HCT116 (cell line): ENCODE results near the gene IRX2. TPM values are rescaled to one million over a fixed set of nuclear protein-coding genes. Genes with fewer than 3 reads are reported as not detected.

Experiments used
- ATAC-seq: fragments of 200-7000 bp; cut with Tn5 transposase; 2 replicates; pipeline ENCODE4 v1.9.1; 2020; ENCODE audit warnings: mild to moderate bottlenecking, moderate library complexity
- BruUV-seq: library from RNA; stranded (reverse); fragments of 400-500 nt; replicated peaks from 2 replicates; lab custom pipeline; 2021; lab: Mats Ljungman, UMichigan
- CTCF ChIA-PET: fragments of 300-600 bp; sonication (Branson Sonifier 250); formaldehyde crosslinking; loops from one replicate; lab custom pipeline; 2021; ENCODE audit warnings: antibody characterized with exemption; lab: Charles Lee
- POLR2A ChIA-PET: fragments of 300-600, 350-600 bp; sonication (Branson Sonifier 250); formaldehyde crosslinking; loops from one replicate; lab custom pipeline; 2021; ENCODE audit warnings: antibody characterized with exemption; lab: Charles Lee
- RAD21 ChIA-PET, 2 experiments: fragments of 300-600 bp; sonication (Branson Sonifier 250); formaldehyde crosslinking; loops; one replicate each; lab custom pipeline; 2023; ENCODE audit warnings: low total read pairs in 2 of 2; ENCODE audit not compliant: uncharacterized antibody in 2 of 2, unreplicated experiment in 2 of 2, low non-redundant PET in 1 of 2; lab: Charles Lee
- DNase-seq: peaks from one replicate; pipeline ENCODE4 v3.0.0-alpha.2; 2010; ENCODE audit warnings: low read depth, low spot score
- H2AFZ ChIP-seq: fragments of 200-600 bp; shearing (Covaris generic), sonication (generic); 2 replicates; pipeline ENCODE4 v1.6.1; 2017; ENCODE audit warnings: low read depth, mixed run types, mixed read lengths, antibody characterized with exemption, low read length; ENCODE audit not compliant: poor library complexity, severe bottlenecking
- H3K27ac ChIP-seq: 2 replicates; pipeline ENCODE4 v1.5.1; 2012; ENCODE audit warnings: low read depth, low read length
- H3K27me3 ChIP-seq: fragments of 200-600 bp; sonication (generic); 2 replicates; pipeline ENCODE4 v1.6.1; 2016; ENCODE audit warnings: mixed run types, low read length, mixed read lengths; ENCODE audit not compliant: insufficient read depth
- H3K36me3 ChIP-seq, 2 experiments: fragments of 200-500 bp in 1 of 2; fragments of 200-600 bp in 1 of 2; sonication (Bioruptor generic) in 1 of 2; sonication (generic) in 1 of 2; 2 replicates each; pipeline versions ENCODE4 v1.5.1 to v1.6.1; 2014 to 2016; ENCODE audit warnings: low read length in 2 of 2, inconsistent platforms in 1 of 2, mixed read lengths in 1 of 2, mixed run types in 1 of 2; ENCODE audit not compliant: insufficient read depth in 2 of 2, control insufficient read depth in 1 of 2
- H3K4me1 ChIP-seq, 2 experiments: fragments of 200-600 bp in 1 of 2; sonication (generic) in 1 of 2; 2 replicates each; pipeline versions ENCODE4 v1.5.1 to v1.6.1; 2012 to 2017; ENCODE audit warnings: low read length in 2 of 2, inconsistent platforms in 1 of 2, mild to moderate bottlenecking in 1 of 2, mixed read lengths in 1 of 2, mixed run types in 1 of 2, moderate library complexity in 1 of 2; ENCODE audit not compliant: insufficient read depth in 2 of 2, control insufficient read depth in 1 of 2
- H3K4me2 ChIP-seq: fragments of 200-600 bp; sonication (generic); 2 replicates; pipeline ENCODE4 v1.6.1; 2017; ENCODE audit warnings: mixed run types, low read length, mixed read lengths
- H3K4me3 ChIP-seq, 2 experiments: fragments of 200-600 bp in 1 of 2; sonication (generic) in 1 of 2; replicated peaks in 1 of 2; 2 replicates each; pipeline ENCODE4 v1.5.1; 2011 to 2016; ENCODE audit warnings: low read length in 2 of 2, control low read depth in 1 of 2, low read depth in 1 of 2, mild to moderate bottlenecking in 1 of 2, mixed read lengths in 1 of 2, mixed run types in 1 of 2
- H3K79me2 ChIP-seq: fragments of 200-600 bp; sonication (generic); 2 replicates; pipeline ENCODE4 v1.6.1; 2017; ENCODE audit warnings: mild to moderate bottlenecking, mixed run types, low read length, moderate library complexity, mixed read lengths; ENCODE audit not compliant: insufficient read depth
- H3K9ac ChIP-seq: fragments of 200-600 bp; sonication (generic); 2 replicates; pipeline ENCODE4 v1.6.1; 2016; ENCODE audit warnings: low read length, mixed read lengths
- H3K9me2 ChIP-seq: fragments of 200-600 bp; sonication (generic), shearing (Covaris generic); 2 replicates; pipeline ENCODE4 v1.6.1; 2017; ENCODE audit warnings: mixed run types, mild to moderate bottlenecking, moderate library complexity; ENCODE audit not compliant: insufficient read depth
- H3K9me3 ChIP-seq, 2 experiments: fragments of 200-500 bp in 1 of 2; fragments of 200-600 bp in 1 of 2; sonication (Bioruptor generic) in 1 of 2; sonication (generic) in 1 of 2; 2 replicates each; pipeline ENCODE4 v1.6.1; 2014 to 2017; ENCODE audit warnings: low read length in 2 of 2, mixed read lengths in 2 of 2, inconsistent platforms in 1 of 2, low read depth in 1 of 2, mild to moderate bottlenecking in 1 of 2, mixed run types in 1 of 2, moderate library complexity in 1 of 2; ENCODE audit not compliant: control insufficient read depth in 1 of 2, insufficient read depth in 1 of 2
- H4K20me1 ChIP-seq: fragments of 200-600 bp; sonication (generic), shearing (Covaris generic); 2 replicates; pipeline ENCODE4 v1.6.1; 2017; ENCODE audit warnings: mixed run types, mild to moderate bottlenecking, moderate library complexity; ENCODE audit not compliant: insufficient read depth
- CBX3 ChIP-seq: IDR thresholded peaks from 2 replicates; pipeline ENCODE4 v1.6.1; 2012; ENCODE audit warnings: low read depth
- CTCF ChIP-seq, 3 experiments: fragments of 200-600 bp in 1 of 3; sonication (generic) in 1 of 3; IDR thresholded peaks in 2 of 3; conservative IDR thresholded peaks in 1 of 3; 2 replicates each; pipeline ENCODE4 v1.5.1; 2012 to 2017; ENCODE audit warnings: low read depth in 2 of 3, low read length in 2 of 3, antibody characterized with exemption in 1 of 3, borderline replicate concordance in 1 of 3, control low read depth in 1 of 3, mild to moderate bottlenecking in 1 of 3, mixed read lengths in 1 of 3, mixed run types in 1 of 3, moderate library complexity in 1 of 3; ENCODE audit not compliant: insufficient read depth in 1 of 3
- EZH2 ChIP-seq: fragments of 200-600 bp; sonication (generic); IDR thresholded peaks from 2 replicates; pipeline ENCODE4 v1.6.1; 2017; ENCODE audit warnings: antibody characterized with exemption, mixed run types
- POLR2A ChIP-seq: IDR thresholded peaks from 2 replicates; pipeline ENCODE4 v1.7.0; 2011; ENCODE audit warnings: borderline replicate concordance; ENCODE audit not compliant: insufficient read depth, insufficient read length; ENCODE audit errors: extremely low read depth
- POLR2AphosphoS5 ChIP-seq: IDR thresholded peaks from 2 replicates; pipeline ENCODE4 v1.6.1; 2011; ENCODE audit warnings: mild to moderate bottlenecking, low read depth, low read length, moderate library complexity
- REST ChIP-seq: IDR thresholded peaks from 2 replicates; pipeline ENCODE4 v1.6.1; 2012; ENCODE audit warnings: low read depth
- SRF ChIP-seq: IDR thresholded peaks from 2 replicates; pipeline ENCODE4 v1.6.1; 2012; ENCODE audit warnings: low read depth
- YY1 ChIP-seq: IDR thresholded peaks from 2 replicates; pipeline ENCODE4 v1.6.1; 2011; ENCODE audit warnings: low read length, low read depth, moderate library complexity, mild to moderate bottlenecking; ENCODE audit not compliant: insufficient replicate concordance; ENCODE audit errors: extremely low read depth
- ZBTB33 ChIP-seq: IDR thresholded peaks from 2 replicates; pipeline ENCODE4 v1.6.1; 2011; ENCODE audit warnings: mild to moderate bottlenecking, low read length, moderate library complexity; ENCODE audit not compliant: insufficient replicate concordance; ENCODE audit errors: extremely low read depth
- ZNF274 ChIP-seq: fragments of 200-500 bp; sonication (Bioruptor generic); IDR thresholded peaks from 2 replicates; pipeline ENCODE4 v1.6.1; 2014; ENCODE audit warnings: mild to moderate bottlenecking, low read depth, low read length, inconsistent platforms
- intact Hi-C: fragments of 100-400 bp; cut with micrococcal nuclease; formaldehyde crosslinking; loops from 2 replicates; pipeline ENCODE4 v1.10.0; 2022
- total RNA-seq: library from RNA; stranded (reverse); gene quantifications from one replicate; pipeline ENCODE4 v1.2.1, GENCODE V29; 2021; ENCODE audit not compliant: unreplicated experiment

Gene IRX2
- total RNA-seq, 1 experiment from 2014 or later = not detected

GRCh38 chr5:2740876-2741555, 10.5 kb downstream of the IRX2 start (continued):
- TF ChIP-seq CTCF (IDR thresholded peaks at IDR 0.05 in 2 of 3, conservative IDR thresholded peaks at IDR 0.05 in 1 of 3; ENCODE audit: borderline replicate concordance in 1 of 3, insufficient read depth in 1 of 3, low read depth in 2 of 3, low read length in 2 of 3) = no peak
- no peak for TF ChIP-seq POLR2AphosphoS5

- intact Hi-C loops = no loop called here
- Histone ChIP-seq H3K36me3 (no peaks in the 10 kb centered on the region), H2AFZ (no peak overlapping the region), H3K27ac (no peak overlapping the region), H3K4me2 (no peak overlapping the region), H3K9me2 (no peaks in the 10 kb centered on the region), H3K27me3 (no peaks in the 10 kb centered on the region), H3K4me3 (no peak overlapping the region), H3K4me1 (no peaks in the 10 kb centered on the region), H3K9me3 (peaks cover 3 to 16% of the 10 kb centered on the region in 2 experiments; a peak in 2 of 4 replicates), H4K20me1 (no peaks in the 10 kb centered on the region), H3K79me2 (no peaks in the 10 kb centered on the region), H3K9ac (no peak overlapping the region)
- ChIA-PET RAD21 (no interaction called here), POLR2A (no interaction called here), CTCF (no interaction called here)
- ATAC-seq = no peak
- no peak for DNase-seq
- no TSS peak for BruUV-seq
- TF ChIP-seq EZH2 (no peak), POLR2AphosphoS5 (no peak), REST (no peak), POLR2A (no peak), YY1 (no peak), ZNF274 (no peak), CTCF (IDR thresholded peaks at IDR 0.05 in 2 of 3, conservative IDR thresholded peaks at IDR 0.05 in 1 of 3; ENCODE audit: borderline replicate concordance in 1 of 3, insufficient read depth in 1 of 3, low read depth in 2 of 3, low read length in 2 of 3) (no peak), CBX3 (no peak), SRF (no peak), ZBTB33 (no peak)
Measured at GRCh38 chr5:2740051-2740875, 11.2 kb downstream of the IRX2 start.
